Right lobe of liver (tissue), 4 donors: Measurements from ENCODE around the gene BANP.

ENCODE experiments used
- POLR2A ChIP-seq: fragments of 450-650 bp; IDR thresholded peaks from one replicate; pipeline ENCODE4 v1.6.1; 2017; ENCODE audit warnings: antibody characterized with exemption, mild to moderate bottlenecking
- TF ChIP-seq, protein P1 (sequence below), 4 donors: fragments of 200-600 bp in 3 of 4; fragments of 450-650 bp in 1 of 4; IDR thresholded peaks; one replicate each; pipeline versions ENCODE4 v1.5.1 to v1.8.0; 2016 to 2022; ENCODE audit warnings: antibody characterized with exemption in 4 of 4, mild to moderate bottlenecking in 2 of 4
- donor health status: DM: no; HTN: no; CAD: no.
- donor health status: DM: no; HTN: no; CAD: no.
- donor health status: DM: no; HTN: yes; CAD: no.

- TF ChIP-seq, protein P1, sequence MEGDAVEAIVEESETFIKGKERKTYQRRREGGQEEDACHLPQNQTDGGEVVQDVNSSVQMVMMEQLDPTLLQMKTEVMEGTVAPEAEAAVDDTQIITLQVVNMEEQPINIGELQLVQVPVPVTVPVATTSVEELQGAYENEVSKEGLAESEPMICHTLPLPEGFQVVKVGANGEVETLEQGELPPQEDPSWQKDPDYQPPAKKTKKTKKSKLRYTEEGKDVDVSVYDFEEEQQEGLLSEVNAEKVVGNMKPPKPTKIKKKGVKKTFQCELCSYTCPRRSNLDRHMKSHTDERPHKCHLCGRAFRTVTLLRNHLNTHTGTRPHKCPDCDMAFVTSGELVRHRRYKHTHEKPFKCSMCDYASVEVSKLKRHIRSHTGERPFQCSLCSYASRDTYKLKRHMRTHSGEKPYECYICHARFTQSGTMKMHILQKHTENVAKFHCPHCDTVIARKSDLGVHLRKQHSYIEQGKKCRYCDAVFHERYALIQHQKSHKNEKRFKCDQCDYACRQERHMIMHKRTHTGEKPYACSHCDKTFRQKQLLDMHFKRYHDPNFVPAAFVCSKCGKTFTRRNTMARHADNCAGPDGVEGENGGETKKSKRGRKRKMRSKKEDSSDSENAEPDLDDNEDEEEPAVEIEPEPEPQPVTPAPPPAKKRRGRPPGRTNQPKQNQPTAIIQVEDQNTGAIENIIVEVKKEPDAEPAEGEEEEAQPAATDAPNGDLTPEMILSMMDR (IDR thresholded peaks at IDR 0.05), result no peak
- TF ChIP-seq POLR2A, result no peak
Observed at GRCh38 chr16:88083582-88083981, 132.3 kb downstream of the BANP start.
